Thoracic aorta (tissue), 2 donors: Measurements from ENCODE around the gene NAV2. TPM values are rescaled to one million over a fixed set of nuclear protein-coding genes. Genes with fewer than 3 reads are reported as not detected.

Experiments used
- ATAC-seq: fragments of 150-250 bp; one replicate; pipeline ENCODE4 v1.8.0; 2017; ENCODE audit warnings: low read depth; ENCODE audit not compliant: insufficient number of reproducible peaks, low FRiP score
- DNase-seq: peaks from one replicate; pipeline ENCODE4 v3.0.0-alpha.2; 2020; ENCODE audit warnings: low spot score
- H3K27ac ChIP-seq, 2 donors: fragments of 200-600 bp; sonication (generic); 1 replicate in 1 of 2; 2 replicates in 1 of 2; pipeline ENCODE4 v1.5.1; 2016; ENCODE audit warnings: mild to moderate bottlenecking in 2 of 2, moderate library complexity in 2 of 2
- H3K27me3 ChIP-seq: fragments of 200-600 bp; sonication (generic); replicated peaks from 2 replicates; pipeline ENCODE4 v1.6.0; 2016; ENCODE audit warnings: mild to moderate bottlenecking; ENCODE audit not compliant: insufficient read depth
- H3K36me3 ChIP-seq: fragments of 200-600 bp; sonication (generic); one replicate; pipeline ENCODE4 v1.5.1; 2016
- H3K4me1 ChIP-seq, 2 donors: fragments of 200-600 bp; sonication (generic); 1 replicate in 1 of 2; 2 replicates in 1 of 2; pipeline versions ENCODE4 v1.5.1 to v1.6.0; 2016; ENCODE audit warnings: low read depth in 2 of 2, mild to moderate bottlenecking in 1 of 2; ENCODE audit not compliant: control insufficient read depth in 1 of 2
- H3K4me3 ChIP-seq: fragments of 200-600 bp; sonication (generic); 2 replicates; pipeline ENCODE4 v1.5.1; 2016; ENCODE audit warnings: mild to moderate bottlenecking
- H3K9me3 ChIP-seq: fragments of 200-600 bp; sonication (generic); 2 replicates; pipeline ENCODE4 v1.5.1; 2016
- CTCF ChIP-seq: fragments of 200-600 bp; sonication (generic); IDR thresholded peaks from one replicate; pipeline ENCODE4 v1.5.1; 2019; ENCODE audit warnings: antibody characterized with exemption
- total RNA-seq, 2 donors: library from RNA; depleted of rRNA; stranded (reverse); fragments of >200 nt; gene quantifications; one replicate each; pipeline versions ENCODE4 v1.1.0 to v1.2.3, GENCODE V29; 2016

Gene NAV2
- total RNA-seq, 2 donors from 2014 or later: 125 to 230 TPM

DNA sequence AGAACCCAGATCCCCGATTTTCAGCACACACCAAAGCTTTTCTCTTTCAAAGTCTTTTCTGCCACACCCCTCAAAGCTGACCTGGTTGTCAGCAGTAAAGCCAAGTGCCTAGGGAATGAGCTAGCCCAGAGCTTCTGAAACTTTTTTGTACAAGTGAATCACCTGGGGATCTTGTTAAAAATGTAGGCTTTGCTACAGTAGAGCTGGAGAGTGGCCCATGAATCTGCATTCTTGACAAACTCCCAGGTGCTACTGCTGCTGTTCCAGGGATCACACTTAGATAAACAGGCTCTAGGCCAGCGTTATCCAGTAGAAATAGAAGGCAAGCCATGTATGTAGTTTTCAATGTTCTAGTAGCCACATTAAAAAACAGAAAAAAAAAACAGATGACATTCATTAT lies 21.8 kb upstream of the NAV2 start:
- Histone ChIP-seq H3K4me3 (no peak overlapping the region), H3K9me3 (no peaks in the 10 kb centered on the region), H3K27me3 (no peaks in the 10 kb centered on the region), H3K27ac (no peak overlapping the region), H3K36me3 (no peaks in the 10 kb centered on the region), H3K4me1 (peaks cover 0 to 31% of the 10 kb centered on the region in 2 donors)
- TF ChIP-seq CTCF: no peak
- DNase-seq (no peak), ATAC-seq (no peak)

GRCh38 chr11:19691815-19692500 lies 20.7 kb upstream of the NAV2 start:
- DNase-seq: no peak
- no peak for TF ChIP-seq CTCF
- no peak for ATAC-seq

GRCh38 chr11:19693146-19693545 lies 19.5 kb upstream of the NAV2 start:
- Histone ChIP-seq H3K4me1 (peaks cover 3 to 51% of the 10 kb centered on the region in 2 donors), H3K27ac (no peak overlapping the region), H3K36me3 (no peaks in the 10 kb centered on the region), H3K27me3 (no peaks in the 10 kb centered on the region), H3K4me3 (no peak overlapping the region), H3K9me3 (no peaks in the 10 kb centered on the region)
- DNase-seq (no peak), ATAC-seq (no peak)
- TF ChIP-seq CTCF: no peak

More at GRCh38 chr11:19691815-19692500, 20.7 kb upstream of the NAV2 start:
- no peak overlapping the region for H3K4me3 ChIP-seq
- no peaks in the 10 kb centered on the region for H3K27me3 ChIP-seq
- no peaks in the 10 kb centered on the region for H3K9me3 ChIP-seq
- H3K36me3 ChIP-seq: no peaks in the 10 kb centered on the region
- H3K27ac ChIP-seq: no peak overlapping the region
- peaks cover 0 to 41% of the 10 kb centered on the region in 2 donors for H3K4me1 ChIP-seq

DNA sequence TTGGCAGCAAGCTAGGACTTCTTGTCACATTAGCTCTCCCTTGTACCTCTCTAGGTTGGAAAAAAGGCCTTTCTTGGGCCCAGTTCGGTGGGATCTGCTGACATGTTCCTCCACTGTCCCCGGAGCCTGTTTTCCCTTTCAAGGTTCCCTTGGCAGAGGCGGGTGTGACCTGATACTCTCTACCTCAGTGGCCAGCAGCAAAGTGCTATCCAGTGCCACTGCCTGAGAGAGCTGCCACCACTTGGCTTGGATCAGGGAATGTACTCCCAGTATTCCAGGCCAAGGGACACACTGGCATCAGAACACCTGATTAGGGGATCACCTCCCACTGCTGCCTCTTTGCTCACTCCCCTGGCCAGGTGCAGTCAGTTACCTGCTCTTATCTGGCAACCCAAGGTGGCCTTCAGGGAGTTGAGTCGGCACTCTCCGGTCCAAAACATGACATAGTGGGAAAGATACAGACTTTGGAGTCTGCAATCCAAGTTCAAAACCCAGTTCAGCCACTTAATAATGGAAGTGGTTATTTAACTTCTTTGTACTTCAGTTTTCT lies 17.8 kb upstream of the NAV2 start:
- H3K27me3 ChIP-seq: no peaks in the 10 kb centered on the region
- no peak overlapping the region for H3K4me3 ChIP-seq
- ATAC-seq (no peak), DNase-seq (no peak)
- no peak overlapping the region for H3K27ac ChIP-seq
- H3K36me3 ChIP-seq: no peaks in the 10 kb centered on the region
- TF ChIP-seq CTCF: no peak
- H3K4me1 ChIP-seq: peaks cover 3 to 43% of the 10 kb centered on the region in 2 donors
- no peaks in the 10 kb centered on the region for H3K9me3 ChIP-seq

- peaks cover 3 to 54% of the 10 kb centered on the region in 2 donors for H3K4me1 ChIP-seq
- TF ChIP-seq CTCF: no peak
Measured at GRCh38 chr11:19696073-19696472, 16.6 kb upstream of the NAV2 start.

More at GRCh38 chr11:19696073-19696472, 16.6 kb upstream of the NAV2 start:
- no peak for DNase-seq
- Histone ChIP-seq H3K4me3 (no peak overlapping the region), H3K36me3 (no peaks in the 10 kb centered on the region), H3K27ac (peak overlapping the region in 1 of 2 donors; percentile 13), H3K9me3 (no peaks in the 10 kb centered on the region), H3K27me3 (no peaks in the 10 kb centered on the region)
- ATAC-seq: no peak
